AG10803 (cell line): ENCODE data around the gene ZNF112.

Source experiments
- DNase-seq: peaks from one replicate; pipeline ENCODE4 v3.0.0; 2010; ENCODE audit warnings: low read depth
- H3K4me3 ChIP-seq: 2 replicates; pipeline ENCODE4 v1.5.1; 2011; ENCODE audit warnings: mild to moderate bottlenecking, low read length, control low read depth
- CTCF ChIP-seq: conservative IDR thresholded peaks from 2 replicates; pipeline ENCODE4 v1.5.1; 2011; ENCODE audit warnings: mild to moderate bottlenecking, low read length, control low read depth, inconsistent platforms

Gene ZNF112

GRCh38 chr19:44306283-44306682 is 50.2 kb downstream of the ZNF112 start:
- no peak for TF ChIP-seq CTCF
- DNase-seq = no peak
- no peak overlapping the region for H3K4me3 ChIP-seq

DNA sequence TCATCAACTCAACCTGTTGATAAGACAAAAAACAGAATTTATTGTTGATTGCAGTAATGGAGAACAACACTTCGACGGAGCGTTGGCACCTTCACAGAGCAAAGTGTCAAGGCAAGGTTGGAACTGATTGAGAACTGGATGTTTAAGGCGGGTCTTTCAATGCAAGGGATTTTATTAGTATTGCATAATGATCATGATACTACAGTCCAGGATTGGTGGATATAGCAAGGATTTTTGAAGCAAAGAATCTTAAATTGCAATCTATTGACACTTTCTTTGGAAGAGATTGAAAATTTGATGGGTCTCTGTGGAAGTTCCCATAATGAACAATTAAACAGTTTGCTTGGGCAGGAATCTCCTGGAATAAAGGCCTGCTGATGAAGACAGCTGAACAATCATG is 51.0 kb downstream of the ZNF112 start:
- DNase-seq = no peak
- no peak for TF ChIP-seq CTCF
- no peak overlapping the region for H3K4me3 ChIP-seq

GRCh38 chr19:44304659-44305193 is 51.8 kb downstream of the ZNF112 start, which contains the start of gene ZNF235:
Gene ZNF235, minus strand, starts transcription at chr19:44305025. Its CDS starts 1,621 bp downstream, at chr19:44303404.
- peak; percentile 97 for DNase-seq
- peak within 1 kb of the TSS; percentile 89 for H3K4me3 ChIP-seq
- no peak for TF ChIP-seq CTCF

- TF ChIP-seq CTCF = no peak
- peak; percentile 45 for DNase-seq
- peak overlapping the region; percentile 89 for H3K4me3 ChIP-seq
Observed at GRCh38 chr19:44303976-44304568, 52.4 kb downstream of the ZNF112 start.

DNA sequence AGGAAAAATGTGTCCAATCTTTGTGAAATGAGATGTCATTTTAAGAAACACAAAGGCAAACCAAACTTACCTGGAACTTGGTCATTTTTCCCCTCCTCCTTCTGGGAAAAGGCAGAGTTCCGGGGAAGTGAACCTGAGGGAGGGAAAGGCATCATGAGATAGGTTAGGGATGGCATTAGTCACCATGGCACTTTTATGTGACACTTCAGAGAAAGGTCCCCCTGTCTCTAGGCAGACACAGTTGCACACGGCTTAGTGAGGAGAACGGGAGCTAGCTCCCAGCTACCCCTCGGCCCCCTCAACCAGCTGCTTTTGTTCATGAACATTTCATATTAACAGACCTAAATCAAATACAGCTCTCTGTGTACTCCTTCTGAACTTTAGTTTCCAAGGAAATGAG is 53.2 kb downstream of the ZNF112 start:
- no peak for DNase-seq
- no peak for TF ChIP-seq CTCF
- peak overlapping the region; percentile 89 for H3K4me3 ChIP-seq

DNA sequence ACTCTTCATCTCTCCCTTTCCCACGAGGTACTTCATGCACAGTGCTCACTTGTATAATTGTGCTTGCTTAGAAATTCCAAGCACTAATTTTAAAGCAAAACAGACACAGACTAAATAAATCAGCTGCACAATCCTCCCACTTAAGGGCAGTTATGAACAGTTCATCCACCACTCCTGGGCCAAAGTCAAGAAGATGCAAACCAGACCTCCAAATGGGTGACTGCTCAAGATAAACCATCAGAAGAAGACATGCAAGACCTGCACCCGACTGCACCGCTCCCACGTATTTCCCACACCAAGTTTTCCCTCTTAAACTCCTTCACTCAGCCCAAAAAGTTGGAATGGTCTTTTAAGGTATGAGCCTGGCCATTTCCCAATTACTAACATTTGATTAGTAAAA is 71.5 kb downstream of the ZNF112 start:
- no peak overlapping the region for H3K4me3 ChIP-seq
- no peak for TF ChIP-seq CTCF
- no peak for DNase-seq

- no peak for DNase-seq
- H3K4me3 ChIP-seq = no peak overlapping the region
- no peak for TF ChIP-seq CTCF
Observed at GRCh38 chr19:44282846-44283245, 73.6 kb downstream of the ZNF112 start.
